ENCODE measurements around the gene CDC42EP1.

GRCh38 chr22:37618072-37618656 is 57.9 kb downstream of the CDC42EP1 start:
- no peak for TF ChIP-seq CTCF (IDR thresholded peaks at IDR 0.05)
- no peak for TF ChIP-seq NR2C2 (CRISPR knock-in tag; IDR thresholded peaks at IDR 0.05)

Data from WTC11 (cell line).